MCF 10A (cell line): ENCODE data around the gene GPR143. TPM values are rescaled to one million over a fixed set of nuclear protein-coding genes. Genes with fewer than 3 reads are reported as not detected.

Source experiments
- BruUV-seq: library from RNA; stranded (reverse); fragments of 400-500 nt; replicated peaks from 2 replicates; lab custom pipeline; 2021; lab: Mats Ljungman, UMichigan
- CTCF ChIA-PET: fragments of 300-600 bp; sonication (Branson Sonifier 250); formaldehyde crosslinking; extraction: SDS; loops from one replicate; lab custom pipeline; 2021; ENCODE audit warnings: antibody characterized with exemption, inconsistent platforms; lab: Yijun Ruan, JAX
- POLR2A ChIA-PET: fragments of 300-600, 350-650 bp; sonication (Branson Sonifier 250); formaldehyde crosslinking; extraction: SDS; loops from one replicate; lab custom pipeline; 2020; ENCODE audit warnings: antibody characterized with exemption, inconsistent platforms; lab: Yijun Ruan, JAX
- DNase-seq: peaks from one replicate; pipeline ENCODE4 v3.0.0-alpha.2; 2018; ENCODE audit not compliant: unreplicated experiment
- H3K27ac Mint-ChIP-seq: one replicate; pipeline ENCODE4 v1.8.0; 2022; ENCODE audit warnings: mild to moderate bottlenecking, low read depth, mixed read lengths; ENCODE audit not compliant: unreplicated experiment
- H3K27me3 Mint-ChIP-seq: one replicate; pipeline ENCODE4 v1.8.0; 2022; ENCODE audit warnings: mixed read lengths; ENCODE audit not compliant: insufficient read depth, unreplicated experiment
- H3K36me3 Mint-ChIP-seq: one replicate; pipeline ENCODE4 v1.8.0; 2022; ENCODE audit warnings: mild to moderate bottlenecking, moderate library complexity, mixed read lengths; ENCODE audit not compliant: insufficient read depth, unreplicated experiment
- H3K4me1 Mint-ChIP-seq: one replicate; pipeline ENCODE4 v1.8.0; 2022; ENCODE audit warnings: mixed read lengths; ENCODE audit not compliant: insufficient read depth, unreplicated experiment
- H3K4me3 Mint-ChIP-seq: one replicate; pipeline ENCODE4 v1.8.0; 2022; ENCODE audit warnings: mild to moderate bottlenecking, moderate library complexity, mixed read lengths; ENCODE audit not compliant: unreplicated experiment
- H3K9me3 Mint-ChIP-seq: one replicate; pipeline ENCODE4 v1.8.0; 2022; ENCODE audit warnings: mixed read lengths; ENCODE audit not compliant: unreplicated experiment
- intact Hi-C: fragments of 100-400 bp; cut with micrococcal nuclease; formaldehyde crosslinking; loops from 2 replicates; pipeline ENCODE4 v1.14.1; 2022
- total RNA-seq: library from RNA; stranded (reverse); gene quantifications from 2 replicates; pipeline ENCODE4 v1.2.3, GENCODE V29; 2022
- TF ChIP-seq, protein P1 (sequence below): fragments of 200-600 bp; IDR thresholded peaks from one replicate; pipeline ENCODE4 v1.8.0; 2022; ENCODE audit warnings: antibody characterized with exemption, mild to moderate bottlenecking; ENCODE audit not compliant: unreplicated experiment

GPR143 gene
- total RNA-seq, 1 experiment from 2014 or later, result 0.77 TPM

DNA sequence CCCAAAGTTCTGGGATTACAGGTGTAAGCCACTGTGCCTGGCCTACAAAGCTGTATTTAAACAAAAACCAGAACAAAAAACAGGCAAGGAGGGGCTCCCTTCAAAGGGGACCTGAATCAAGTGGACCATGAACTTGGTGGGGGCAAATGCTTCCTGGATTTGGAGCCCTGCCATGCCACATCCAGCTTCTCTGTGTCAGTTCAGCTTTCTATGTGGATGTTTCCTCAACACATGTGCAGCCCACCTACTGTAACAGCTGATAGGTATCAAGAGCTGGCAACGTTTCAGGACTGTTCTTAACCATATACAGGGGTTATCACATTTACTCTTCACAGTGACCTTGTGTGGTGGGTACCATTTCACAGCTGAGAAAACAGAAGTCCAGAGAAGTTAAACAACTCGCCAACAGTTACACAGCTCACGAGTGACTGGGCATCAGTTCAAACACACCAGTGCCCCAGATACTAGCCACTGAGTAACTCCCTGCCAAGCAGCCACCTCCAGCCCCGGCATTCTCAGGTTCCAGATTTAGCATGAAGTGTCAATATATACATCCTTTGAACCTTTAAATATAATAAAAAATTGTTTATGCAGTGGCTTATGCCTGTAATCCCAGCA is 7.5 kb downstream of the GPR143 start:
- Mint-ChIP-seq H3K4me3 (no peak overlapping the region), H3K27ac (no peak overlapping the region), H3K9me3 (no peaks in the 10 kb centered on the region), H3K36me3 (no peaks in the 10 kb centered on the region), H3K4me1 (peaks cover 7% of the 10 kb centered on the region), H3K27me3 (no peaks in the 10 kb centered on the region)
- intact Hi-C loops, result no loop called here
- DNase-seq, result no peak
- TF ChIP-seq, protein P1, sequence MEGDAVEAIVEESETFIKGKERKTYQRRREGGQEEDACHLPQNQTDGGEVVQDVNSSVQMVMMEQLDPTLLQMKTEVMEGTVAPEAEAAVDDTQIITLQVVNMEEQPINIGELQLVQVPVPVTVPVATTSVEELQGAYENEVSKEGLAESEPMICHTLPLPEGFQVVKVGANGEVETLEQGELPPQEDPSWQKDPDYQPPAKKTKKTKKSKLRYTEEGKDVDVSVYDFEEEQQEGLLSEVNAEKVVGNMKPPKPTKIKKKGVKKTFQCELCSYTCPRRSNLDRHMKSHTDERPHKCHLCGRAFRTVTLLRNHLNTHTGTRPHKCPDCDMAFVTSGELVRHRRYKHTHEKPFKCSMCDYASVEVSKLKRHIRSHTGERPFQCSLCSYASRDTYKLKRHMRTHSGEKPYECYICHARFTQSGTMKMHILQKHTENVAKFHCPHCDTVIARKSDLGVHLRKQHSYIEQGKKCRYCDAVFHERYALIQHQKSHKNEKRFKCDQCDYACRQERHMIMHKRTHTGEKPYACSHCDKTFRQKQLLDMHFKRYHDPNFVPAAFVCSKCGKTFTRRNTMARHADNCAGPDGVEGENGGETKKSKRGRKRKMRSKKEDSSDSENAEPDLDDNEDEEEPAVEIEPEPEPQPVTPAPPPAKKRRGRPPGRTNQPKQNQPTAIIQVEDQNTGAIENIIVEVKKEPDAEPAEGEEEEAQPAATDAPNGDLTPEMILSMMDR, result no peak
- BruUV-seq, result no TSS peak
- ChIA-PET CTCF (interaction anchor here (0.6 kb wide), 1 partner anchor 10 kb away, joined by 3 read pairs; no protein-coding TSS in a partner anchor), POLR2A (no interaction called here)

DNA sequence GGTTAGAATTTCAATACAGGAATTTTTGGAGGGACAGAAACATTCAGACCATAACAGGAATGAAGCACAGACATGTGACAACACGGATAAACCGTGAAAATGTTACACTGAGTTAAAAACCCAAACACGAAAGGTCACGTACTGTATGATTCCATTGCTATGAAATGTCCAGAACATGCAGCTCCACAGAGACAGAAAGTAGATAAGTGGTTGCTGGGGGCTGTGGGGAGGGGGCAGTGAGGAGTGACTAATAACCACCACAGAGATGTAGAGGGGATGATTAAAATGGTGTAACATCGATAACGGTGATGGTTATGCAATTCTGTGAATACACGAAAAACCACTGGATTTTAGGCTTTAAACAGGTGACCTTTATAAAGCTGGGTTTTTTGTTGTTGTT is 8.3 kb downstream of the GPR143 start:
- H3K27ac Mint-ChIP-seq, result no peak overlapping the region
- CTCF ChIA-PET, result interaction anchor here (0.6 to 0.7 kb wide), 2 partner anchors 11 to 1805 kb away, joined by 3 read pairs; no protein-coding TSS in a partner anchor
- H3K27me3 Mint-ChIP-seq, result no peaks in the 10 kb centered on the region
- peaks cover 7% of the 10 kb centered on the region for H3K4me1 Mint-ChIP-seq
- H3K4me3 Mint-ChIP-seq, result no peak overlapping the region
- no peaks in the 10 kb centered on the region for H3K36me3 Mint-ChIP-seq
- DNase-seq, result no peak
- intact Hi-C loops, result no loop called here
- TF ChIP-seq, protein P1, result no peak
- BruUV-seq, result no TSS peak
- POLR2A ChIA-PET, result no interaction called here
- no peaks in the 10 kb centered on the region for H3K9me3 Mint-ChIP-seq

DNA sequence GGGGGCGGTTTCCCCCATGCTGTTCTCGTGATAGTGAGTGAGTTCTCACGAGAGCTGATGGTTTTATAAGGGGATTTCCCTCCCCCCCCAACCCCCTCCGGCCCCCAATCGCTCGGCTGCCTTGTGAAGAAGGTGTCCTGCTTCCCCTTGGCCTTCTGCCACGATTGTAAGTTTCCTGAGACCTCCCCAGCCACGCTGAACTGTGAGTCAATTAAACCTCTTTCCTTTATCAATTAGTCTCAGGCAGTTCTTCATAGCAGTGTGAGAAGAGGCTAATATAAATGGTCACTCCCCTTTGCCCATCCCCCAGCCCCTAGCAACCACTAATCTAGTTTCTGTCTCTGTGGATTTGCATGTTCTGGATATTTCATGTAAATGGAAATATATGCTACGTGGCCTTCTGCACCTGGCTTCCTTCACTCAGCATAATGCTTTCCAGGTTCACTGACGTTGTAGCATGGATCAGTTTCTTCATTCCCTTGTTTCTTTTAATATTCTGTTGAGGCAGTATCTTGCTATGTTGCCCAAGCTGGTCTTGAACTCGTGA is 16.4 kb downstream of the GPR143 start:
- no TSS peak for BruUV-seq
- CTCF ChIA-PET, result no interaction called here
- TF ChIP-seq, protein P1, result no peak
- no peak for DNase-seq
- no peak overlapping the region for H3K4me3 Mint-ChIP-seq
- peaks cover 8% of the 10 kb centered on the region for H3K9me3 Mint-ChIP-seq
- intact Hi-C loops, result no loop called here
- POLR2A ChIA-PET, result no interaction called here
- no peaks in the 10 kb centered on the region for H3K27me3 Mint-ChIP-seq
- H3K36me3 Mint-ChIP-seq, result no peaks in the 10 kb centered on the region
- peaks cover 12% of the 10 kb centered on the region for H3K4me1 Mint-ChIP-seq
- no peak overlapping the region for H3K27ac Mint-ChIP-seq

DNA sequence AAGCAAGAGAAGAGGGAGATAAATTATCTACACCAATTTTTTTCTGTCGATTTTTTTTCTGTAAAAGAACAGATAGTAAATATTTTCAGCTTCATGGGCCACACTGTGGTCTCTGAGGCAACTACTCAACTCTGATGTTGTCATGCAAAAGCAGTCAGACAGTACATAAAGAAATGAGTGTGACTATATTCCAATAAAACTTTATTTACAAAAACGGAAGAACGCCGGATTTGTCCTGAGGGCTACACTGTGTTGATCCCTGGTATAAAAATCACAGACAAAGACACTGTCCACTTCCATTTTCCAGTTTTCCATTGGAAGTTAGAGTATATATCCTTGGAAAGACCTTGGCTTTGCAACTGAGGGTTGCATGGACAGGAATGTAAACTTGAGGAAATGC is 18.0 kb downstream of the GPR143 start:
- intact Hi-C loops, result no loop called here
- ChIA-PET CTCF (no interaction called here), POLR2A (no interaction called here)
- Mint-ChIP-seq H3K9me3 (peaks cover 8% of the 10 kb centered on the region), H3K36me3 (no peaks in the 10 kb centered on the region), H3K4me1 (peaks cover 12% of the 10 kb centered on the region), H3K27ac (no peak overlapping the region), H3K4me3 (no peak overlapping the region), H3K27me3 (no peaks in the 10 kb centered on the region)
- TF ChIP-seq, protein P1, result no peak
- BruUV-seq, result no TSS peak
- no peak for DNase-seq
